Hematopoietic multipotent progenitor cell treated with erythropoietin and hydrocortisone succinate and interleukin-3 and kit ligand, for 6 days (in vitro differentiated cells): ENCODE measurements around the gene MLLT1.
"Not testable (repeated sequence)": the region's sequence is repeated elsewhere in the genome, so short reads cannot be mapped to it uniquely, and the experiment has no call there.

Source experiments
- DNase-seq: peaks from one replicate; pipeline ENCODE4 v3.0.0-alpha.2; 2015

The MLLT1 gene

GRCh38 chr19:6279931-6280591 is at the start of gene MLLT1:
TSS of gene MLLT1 (minus strand) at chr19:6279975. CDS start at chr19:6279784, 191 bp downstream.
- DNase-seq = peak; percentile 96

DNA sequence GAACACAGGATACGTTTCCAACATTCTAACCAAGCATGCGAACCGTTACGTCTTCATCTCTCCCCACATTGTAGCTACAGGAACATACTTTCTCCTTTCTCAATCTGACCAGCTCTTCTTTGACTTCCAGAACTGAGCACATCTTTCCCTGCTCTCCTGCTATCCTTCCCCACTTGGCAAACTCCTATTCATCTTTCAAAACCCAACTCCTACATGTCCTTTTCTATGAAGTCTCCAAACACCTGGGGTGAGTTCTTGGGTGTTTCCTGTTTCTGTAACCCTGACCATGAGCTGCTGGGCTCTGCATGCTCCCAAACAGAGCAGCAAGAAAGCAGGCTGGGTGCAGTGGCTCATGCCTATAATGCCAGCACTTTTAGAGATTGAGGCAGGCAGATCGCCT is 47.0 kb upstream of the MLLT1 start:
- DNase-seq = no peak

GRCh38 chr19:6325614-6326013 is 45.8 kb upstream of the MLLT1 start:
- no peak for DNase-seq

GRCh38 chr19:6324757-6325156 is 45.0 kb upstream of the MLLT1 start:
- no peak for DNase-seq

GRCh38 chr19:6322284-6322683 is 42.5 kb upstream of the MLLT1 start:
- DNase-seq = no peak

GRCh38 chr19:6319376-6319775 is 39.6 kb upstream of the MLLT1 start:
- no peak for DNase-seq

DNA sequence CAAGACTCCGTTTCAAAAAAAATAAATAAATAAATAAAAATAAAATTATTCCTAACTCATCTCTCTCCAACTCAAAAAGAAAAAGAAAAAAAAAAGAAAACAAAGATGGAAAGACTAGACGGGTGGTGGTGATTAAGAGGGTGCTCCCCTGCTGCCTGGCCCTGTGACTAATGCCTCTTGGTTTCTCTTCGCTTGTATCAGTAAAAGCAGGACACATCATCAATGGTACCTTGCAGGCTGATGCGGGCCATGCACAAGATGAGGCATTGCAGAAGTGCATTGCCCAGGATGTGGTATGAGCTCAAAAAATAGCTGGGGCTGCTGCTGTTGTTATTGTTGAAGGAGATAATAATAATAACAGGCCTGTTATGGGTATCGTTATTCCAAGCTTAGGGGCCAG is 39.0 kb upstream of the MLLT1 start:
- no peak for DNase-seq

DNA sequence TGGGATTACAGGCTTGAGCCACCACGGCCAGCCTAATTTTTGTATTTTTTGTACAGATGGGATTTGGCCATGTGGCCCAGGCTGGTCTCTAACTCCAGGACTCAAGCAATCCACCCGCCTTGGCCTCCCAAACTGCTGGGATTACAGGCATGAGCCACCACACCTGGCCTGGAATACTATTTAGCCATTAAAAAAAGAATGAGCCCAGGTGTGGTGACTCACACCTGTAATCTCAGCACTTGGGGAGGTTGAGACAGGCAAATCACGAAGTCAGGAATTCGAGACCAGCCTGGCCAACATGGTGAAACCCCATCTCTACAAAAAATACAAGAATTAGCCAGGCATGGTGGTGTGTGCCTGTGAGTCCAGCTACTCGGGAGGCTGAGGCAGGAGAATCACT is 35.9 kb upstream of the MLLT1 start:
- DNase-seq = not testable (repeated sequence)

GRCh38 chr19:6313398-6313969 is 33.7 kb upstream of the MLLT1 start:
- DNase-seq = no peak

DNA sequence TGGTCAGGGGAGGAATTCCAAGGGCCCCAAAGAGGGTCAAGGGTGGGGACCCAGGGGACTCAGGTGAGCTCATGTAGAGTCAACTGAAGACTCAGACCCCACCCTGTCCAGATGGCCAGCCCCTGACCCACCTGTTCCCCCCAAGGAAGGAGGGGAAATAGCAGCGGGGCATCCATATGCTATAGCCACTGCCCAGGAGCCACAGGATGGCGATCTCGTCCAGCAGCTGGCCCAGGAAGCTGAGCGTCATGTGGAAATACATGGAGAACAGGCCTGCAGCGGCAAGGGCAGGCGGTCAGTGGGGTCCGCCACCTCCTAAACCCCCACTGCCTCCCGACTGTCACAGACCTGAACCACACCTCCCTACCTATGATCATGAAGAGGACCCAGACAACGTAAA is 32.2 kb upstream of the MLLT1 start:
- no peak for DNase-seq

DNA sequence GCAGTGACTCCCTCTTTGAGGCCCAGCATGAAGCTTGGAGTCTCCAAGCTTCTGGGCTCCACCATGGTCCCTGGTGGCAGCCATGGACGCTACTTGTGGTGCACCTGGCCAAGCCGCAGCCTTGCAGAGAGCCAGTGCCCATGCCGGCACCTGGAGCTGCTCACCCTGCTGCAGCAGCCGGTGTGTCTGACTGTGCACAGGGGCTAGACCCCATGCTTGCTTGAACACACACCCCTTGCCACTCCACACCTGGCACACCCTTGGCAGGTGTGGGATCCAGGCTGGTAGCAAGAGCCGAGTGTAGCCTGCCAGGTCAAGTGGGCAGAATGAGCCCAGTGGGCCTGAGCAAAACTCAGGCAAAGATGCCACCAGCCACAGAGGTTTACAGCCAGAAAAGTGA is 18.6 kb upstream of the MLLT1 start:
- no peak for DNase-seq

DNA sequence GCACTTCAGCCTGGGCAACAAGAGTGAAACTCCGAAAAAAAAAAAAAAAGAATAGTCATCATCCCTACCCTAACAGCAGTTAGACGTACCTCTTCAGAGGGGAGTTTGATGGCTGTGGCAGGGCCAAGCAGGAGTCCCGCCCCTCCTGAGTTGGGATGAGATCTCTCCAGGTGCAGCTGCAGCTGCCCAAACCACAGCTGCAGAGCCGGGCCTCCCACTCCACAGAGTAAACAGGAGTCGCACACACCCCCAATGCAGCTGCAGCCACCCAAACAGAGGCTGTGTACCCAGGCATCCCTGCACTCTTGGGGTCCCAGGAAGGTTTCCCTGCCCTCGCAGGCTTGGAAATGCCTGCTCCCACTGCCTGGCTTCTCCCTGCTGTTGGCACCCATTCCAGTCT is 17.4 kb upstream of the MLLT1 start:
- DNase-seq = no peak

DNA sequence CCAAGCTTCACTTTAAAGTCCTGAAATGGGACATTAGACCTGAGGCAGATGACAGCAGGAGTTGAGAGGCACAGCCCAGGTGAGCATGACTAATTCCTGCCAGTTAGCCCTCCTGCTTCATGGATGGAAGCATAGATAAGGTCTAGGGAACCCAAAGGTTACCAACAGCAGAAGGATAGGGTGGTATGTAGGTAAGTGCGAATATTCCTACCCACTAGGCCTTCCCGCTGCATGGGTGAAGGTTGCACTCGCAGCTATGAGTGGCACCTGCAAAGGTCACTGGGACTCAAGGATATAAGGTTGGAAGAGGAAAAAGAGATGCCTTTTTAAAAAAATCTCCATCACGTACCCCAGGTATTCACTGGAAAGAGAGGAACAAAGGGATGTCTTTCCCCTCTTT is 12.2 kb upstream of the MLLT1 start:
- no peak for DNase-seq

DNA sequence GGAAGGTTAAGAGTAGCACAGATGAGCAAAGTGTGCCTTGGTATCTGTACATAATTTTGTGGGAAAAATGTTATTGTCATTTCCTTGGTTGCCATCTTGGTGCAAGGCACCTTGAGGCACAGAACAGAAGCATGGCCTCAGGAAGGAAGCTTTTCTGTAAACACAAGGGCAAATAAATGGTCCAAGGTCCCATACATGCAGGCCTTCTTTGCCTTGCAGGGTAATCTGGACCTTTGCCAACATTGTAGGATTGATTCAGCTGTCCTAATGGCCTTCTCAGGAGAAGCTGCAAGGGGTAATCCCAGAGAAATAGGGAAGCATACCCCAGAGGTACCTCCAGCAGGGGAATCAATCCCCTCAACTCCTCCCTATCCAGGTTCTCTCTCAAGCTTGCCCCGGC is 9.0 kb upstream of the MLLT1 start:
- DNase-seq = no peak

DNA sequence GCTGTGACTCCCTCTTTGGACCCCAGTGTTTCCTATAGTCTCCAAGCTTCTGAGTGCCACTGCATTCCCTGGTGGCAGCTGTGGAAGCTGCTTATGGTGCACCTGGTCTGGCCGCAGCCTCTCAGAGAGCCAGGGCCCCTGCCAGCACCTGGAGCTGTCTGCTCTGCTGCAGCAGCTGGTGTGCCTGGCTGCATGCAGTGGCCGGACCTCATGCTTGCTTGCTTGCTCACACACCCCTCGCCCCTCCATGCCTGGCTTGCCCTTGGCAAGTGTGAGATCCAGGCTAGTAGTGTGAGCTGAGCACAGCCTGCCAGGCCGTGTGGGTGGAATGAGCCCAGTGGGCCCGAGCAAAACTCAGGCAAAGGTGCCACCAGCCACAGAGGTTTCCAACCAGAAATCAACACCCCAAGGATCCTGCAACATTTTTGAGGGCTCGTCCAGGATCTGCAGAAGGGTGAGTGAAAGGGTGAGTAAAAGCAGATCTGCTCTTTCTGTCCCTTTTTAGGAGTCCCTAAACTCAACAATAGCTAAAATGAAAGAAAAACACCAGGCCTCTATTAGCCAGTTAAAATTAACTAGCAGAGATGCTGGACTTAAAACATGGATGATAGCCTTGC is 7.6 kb upstream of the MLLT1 start:
- DNase-seq = no peak

DNA sequence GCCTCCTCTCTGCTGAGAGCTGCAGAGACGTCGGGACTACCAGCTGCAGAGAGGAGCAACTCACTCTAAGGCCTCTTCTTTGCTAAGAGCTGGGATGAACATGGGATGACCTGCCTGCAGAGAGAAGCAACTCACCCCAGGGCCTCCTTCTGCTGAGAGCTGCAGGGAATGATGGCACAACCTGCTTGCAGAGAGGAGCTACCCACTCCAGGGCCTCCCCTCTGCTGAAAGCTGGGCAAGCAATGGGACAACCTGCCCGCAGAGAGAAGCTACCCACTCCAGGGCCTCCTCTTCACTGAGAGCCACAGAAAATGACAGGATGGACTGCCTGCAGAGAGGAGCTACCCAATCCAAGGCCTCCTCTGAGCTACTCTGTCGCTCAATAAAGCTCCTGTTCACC is 6.9 kb upstream of the MLLT1 start:
- DNase-seq = no peak

GRCh38 chr19:6282393-6282792 is 2.6 kb upstream of the MLLT1 start:
- DNase-seq = not testable (repeated sequence)

DNA sequence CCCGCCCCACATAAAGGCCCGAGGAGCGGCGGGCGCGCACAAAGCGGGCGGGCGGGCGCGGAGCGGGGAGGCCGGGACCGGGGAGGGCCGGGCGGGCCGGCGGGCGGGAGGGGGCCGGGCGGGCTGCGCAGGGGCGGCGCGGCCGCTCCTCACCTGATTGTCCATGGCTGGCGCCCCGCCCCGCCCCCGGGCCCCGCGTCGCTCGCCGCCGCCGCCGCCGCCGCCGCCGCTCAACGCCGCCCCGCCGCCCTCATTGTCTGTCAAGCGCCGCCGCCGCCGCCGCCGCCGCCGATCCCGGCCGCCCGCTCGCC is 200 bp downstream of the MLLT1 start:
- DNase-seq = no peak

DNA sequence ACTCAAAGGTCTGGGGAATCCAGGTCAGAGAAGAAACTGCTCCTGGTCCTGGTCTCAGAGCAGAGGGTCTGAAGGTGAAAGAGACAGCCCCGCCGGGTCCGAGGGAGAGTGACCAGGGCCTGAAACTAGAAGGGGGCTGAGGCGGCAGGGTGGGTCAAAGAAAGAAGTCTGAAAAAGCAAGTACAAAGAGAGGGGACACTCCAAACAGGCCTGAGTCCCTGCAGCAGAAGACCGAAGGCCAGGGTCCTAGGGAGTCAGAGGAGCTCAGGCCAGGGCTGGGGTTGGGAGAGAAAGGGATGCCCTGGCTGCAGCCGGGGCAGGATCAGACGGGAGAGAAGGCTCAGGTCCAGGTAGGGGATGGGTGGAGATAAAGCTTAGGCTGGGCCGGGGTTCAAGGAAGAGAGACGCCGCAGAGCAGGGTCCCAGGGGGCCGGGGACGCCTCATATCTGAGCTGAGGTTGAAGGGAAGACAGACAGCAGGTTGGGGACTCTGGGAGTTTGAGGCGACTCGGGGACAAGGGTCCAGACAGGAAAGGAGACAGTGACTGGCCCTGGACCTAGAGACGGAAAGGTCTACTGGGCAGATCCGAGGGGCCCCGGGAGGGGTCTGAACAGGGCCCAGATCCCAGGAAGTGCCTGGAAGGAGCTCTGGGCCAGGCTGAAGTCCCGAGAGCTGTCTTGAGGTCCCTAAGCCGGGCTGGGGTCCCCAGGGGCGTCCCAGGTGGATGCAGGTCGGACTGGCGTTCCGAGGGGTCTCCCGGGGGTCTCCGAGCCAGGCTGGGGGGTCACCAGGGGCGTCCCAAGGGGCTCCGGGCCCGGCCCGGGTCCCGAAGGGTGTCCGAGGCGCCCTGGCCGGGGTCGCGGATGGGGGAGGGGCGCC is 795 bp downstream of the MLLT1 start:
- peak; percentile 20 for DNase-seq

- no peak for DNase-seq
Observed at GRCh38 chr19:6278051-6278450, 1.7 kb downstream of the MLLT1 start.

GRCh38 chr19:6276447-6276846 is 3.3 kb downstream of the MLLT1 start:
- peak; percentile 45 for DNase-seq

GRCh38 chr19:6275170-6275744 is 4.5 kb downstream of the MLLT1 start:
- DNase-seq = no peak

- DNase-seq = no peak
Observed at GRCh38 chr19:6274756-6275155, 5.0 kb downstream of the MLLT1 start.
